ENCODE results near the gene CTU1.
A peak's percentile ranks its signal among the peaks of the same experiment; 100 is the strongest.
"Not testable (repeated sequence)": the region's sequence is repeated elsewhere in the genome, so short reads cannot be mapped to it uniquely, and the experiment has no call there.

Gene CTU1

DNA sequence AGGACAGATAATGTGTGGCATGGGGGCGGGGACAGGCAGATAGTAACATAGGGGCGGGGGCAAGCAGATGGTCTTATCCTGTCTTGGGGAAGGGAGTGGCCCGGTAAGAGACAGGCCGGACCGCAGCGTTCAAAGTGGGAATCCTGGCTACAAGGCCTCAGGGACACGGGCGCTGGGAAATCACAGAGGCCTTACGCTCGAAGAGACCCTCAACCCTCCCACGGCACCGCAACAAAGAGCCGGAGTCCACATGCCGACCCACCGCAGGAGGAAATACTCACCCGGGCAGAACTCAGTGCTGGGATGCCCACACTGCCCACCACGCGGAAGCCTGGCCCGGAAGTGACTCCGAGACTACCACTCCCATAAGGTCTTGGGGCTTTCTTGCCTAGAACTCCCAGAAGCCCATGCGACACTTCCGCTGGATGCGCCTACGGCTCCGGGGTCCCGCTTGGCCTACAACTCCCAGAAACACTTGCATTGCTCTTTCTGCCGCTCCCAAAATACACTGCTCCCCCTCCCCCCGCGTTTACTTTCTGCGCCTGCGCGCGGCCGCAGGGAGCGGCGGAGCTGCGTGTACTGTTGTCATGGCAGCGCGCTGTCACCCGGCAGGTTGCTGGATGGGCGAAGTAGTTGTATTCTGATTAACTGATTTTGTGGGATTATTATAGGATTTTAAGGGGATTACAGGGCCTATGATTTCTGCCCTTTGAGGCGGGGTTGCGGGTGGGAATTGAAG, at the start of gene CTU1:
CTU1 (minus strand) TSS at position 344 of the 739 bp plus-strand sequence. CDS start 3,840 bp downstream, outside the sequence.
- DNase-seq (ENCODE audit: low read depth, low spot score): peak; percentile 98
- peak within 1 kb of the TSS; percentile 45 for H3K27ac ChIP-seq

DNA sequence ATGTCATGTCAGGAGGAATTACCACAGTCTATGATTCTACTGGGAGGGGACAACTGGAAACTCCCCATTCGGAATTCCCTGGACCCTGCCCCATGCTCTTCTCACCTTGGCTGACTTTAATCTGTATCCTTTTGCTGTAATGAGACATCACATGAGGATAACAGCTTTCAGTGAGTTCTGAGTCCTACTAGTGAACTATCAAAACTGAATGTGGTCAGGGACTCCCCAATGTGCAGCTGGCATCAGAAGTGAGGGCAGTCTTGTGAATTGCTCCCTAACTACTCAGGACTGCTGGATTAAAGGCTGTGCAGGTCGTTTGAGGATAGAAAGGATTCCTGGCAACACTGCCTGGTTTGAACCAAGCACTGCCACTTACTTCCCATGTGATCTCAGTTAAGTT, 49.1 kb upstream of the CTU1 start:
- no peak for DNase-seq (ENCODE audit: low read depth, low spot score)
- H3K27ac ChIP-seq: no peak overlapping the region

DNA sequence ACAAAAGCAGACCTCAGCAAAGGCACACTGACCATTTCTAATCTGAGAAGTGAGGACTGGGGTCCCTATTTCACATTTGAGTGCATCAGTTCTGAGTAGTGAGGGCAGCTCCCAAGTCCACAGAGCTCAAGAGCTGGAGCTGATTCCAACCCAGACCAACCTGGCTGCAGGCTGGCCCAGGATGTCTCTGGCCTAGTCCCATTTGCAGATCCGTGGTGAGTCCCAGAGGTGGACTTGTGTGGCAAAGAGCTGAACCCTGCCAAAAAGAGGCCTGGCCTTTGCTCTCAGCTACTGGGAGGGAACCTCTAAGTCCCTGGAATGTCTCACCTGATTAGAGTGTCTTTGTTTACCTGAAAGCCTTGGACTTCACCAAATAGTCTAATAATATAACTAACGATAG, 48.5 kb upstream of the CTU1 start:
- DNase-seq (ENCODE audit: low read depth, low spot score): no peak
- no peak overlapping the region for H3K27ac ChIP-seq

DNA sequence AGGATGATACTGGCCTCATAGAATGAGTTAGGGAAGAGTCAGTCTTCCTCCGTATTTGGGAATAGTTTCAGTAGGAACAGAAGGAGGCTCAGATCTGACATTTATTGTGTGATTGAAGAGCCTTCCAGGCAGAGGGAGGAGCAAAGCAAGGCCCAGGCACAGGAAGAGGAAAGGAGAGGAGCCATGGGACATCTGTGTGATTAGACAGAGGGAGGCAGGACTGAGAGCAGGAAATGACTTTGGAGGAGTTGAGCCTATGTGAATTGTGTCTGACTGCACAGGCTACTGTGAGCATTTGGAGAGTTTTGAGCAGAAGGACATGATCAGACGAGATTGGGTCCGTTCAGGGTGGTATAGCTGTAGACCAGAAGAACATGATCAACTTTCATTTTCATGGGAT, 42.4 kb upstream of the CTU1 start:
- H3K27ac ChIP-seq: no peak overlapping the region
- no peak for DNase-seq (ENCODE audit: low read depth, low spot score)

DNA sequence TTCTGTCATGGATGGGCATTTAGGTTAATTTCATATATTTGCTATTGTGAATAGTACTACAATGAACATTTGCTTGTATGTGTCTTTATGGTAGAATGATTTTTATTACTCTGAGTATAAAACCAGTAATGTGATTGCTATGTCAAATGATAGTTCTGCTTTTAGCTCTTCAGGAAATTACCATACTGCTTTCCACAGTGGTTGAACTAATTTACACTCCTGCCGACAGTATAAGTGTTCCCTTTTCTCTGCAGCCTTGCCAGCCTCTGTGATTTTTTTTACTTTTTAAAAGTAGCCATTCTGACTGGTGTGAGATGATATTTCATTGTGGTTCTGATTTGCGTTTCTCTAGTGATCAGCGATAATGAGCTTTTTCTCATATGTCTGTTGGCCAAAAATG, 40.4 kb upstream of the CTU1 start:
- no peak overlapping the region for H3K27ac ChIP-seq
- DNase-seq (ENCODE audit: low read depth, low spot score): no peak

DNA sequence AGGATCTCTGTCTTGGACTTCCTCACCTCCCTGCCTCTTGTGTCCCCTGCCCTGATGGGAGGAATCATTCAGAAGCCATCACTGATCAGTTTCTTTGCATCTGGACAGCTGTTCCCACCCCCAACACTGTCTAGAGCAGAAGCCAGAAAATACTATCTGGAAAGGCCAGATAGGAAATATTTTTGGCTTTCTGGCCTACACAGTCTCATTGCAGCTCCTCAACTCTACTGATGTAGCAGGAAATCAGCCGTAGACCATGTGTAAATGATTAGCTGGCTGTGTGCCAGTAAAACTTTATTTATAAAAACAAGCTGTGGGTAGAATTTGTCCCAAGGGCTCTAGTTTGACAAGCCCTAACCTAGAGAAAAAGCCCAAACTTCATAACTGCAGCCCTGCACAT, 39.5 kb upstream of the CTU1 start:
- H3K27ac ChIP-seq: no peak overlapping the region
- no peak for DNase-seq (ENCODE audit: low read depth, low spot score)

DNA sequence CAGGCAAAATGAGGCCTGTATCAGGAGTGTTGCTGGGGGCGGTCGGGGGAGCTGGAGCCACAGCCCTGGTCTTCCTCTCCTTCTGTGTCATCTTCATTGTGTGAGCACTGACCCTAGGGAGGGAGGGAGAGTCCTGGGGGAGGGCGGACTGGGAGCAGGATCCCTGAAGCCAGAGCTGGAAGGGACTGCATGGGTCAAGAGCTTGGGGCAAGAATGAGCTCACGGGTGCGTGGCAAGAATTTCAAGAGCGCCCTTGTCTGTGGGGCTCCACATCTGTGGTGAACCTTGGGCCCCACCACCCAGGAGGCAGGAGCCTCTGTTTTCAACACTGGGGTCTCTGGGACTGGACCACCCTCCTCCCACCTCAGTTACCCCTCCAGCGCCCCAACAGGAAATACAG, 38.5 kb upstream of the CTU1 start:
- H3K27ac ChIP-seq: no peak overlapping the region
- DNase-seq (ENCODE audit: low read depth, low spot score): no peak

DNA sequence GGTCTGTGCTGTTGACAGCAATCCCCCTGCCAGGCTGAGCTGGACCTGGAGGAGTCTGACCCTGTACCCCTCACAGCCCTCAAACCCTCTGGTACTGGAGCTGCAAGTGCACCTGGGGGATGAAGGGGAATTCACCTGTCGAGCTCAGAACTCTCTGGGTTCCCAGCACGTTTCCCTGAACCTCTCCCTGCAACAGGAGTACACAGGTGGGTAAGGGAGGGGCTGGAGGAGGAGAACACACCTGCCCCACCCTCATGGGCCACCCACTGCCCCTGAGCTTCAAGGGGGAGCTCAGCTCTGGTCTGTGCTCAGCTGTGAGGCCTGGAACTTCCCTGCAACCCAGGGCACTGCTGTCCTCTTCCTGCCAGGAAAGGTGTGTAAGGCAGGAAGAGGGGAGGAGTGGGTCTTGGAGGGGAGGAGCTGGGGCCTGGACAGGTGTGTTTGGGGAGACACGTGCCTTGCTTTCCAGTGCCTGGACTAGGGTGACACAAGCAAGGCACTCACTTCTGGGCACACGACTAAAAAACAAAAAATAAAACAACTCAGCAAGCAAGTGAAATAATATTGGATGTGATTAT, 37.8 kb upstream of the CTU1 start:
- no peak for DNase-seq (ENCODE audit: low read depth, low spot score)
- H3K27ac ChIP-seq: no peak overlapping the region

DNA sequence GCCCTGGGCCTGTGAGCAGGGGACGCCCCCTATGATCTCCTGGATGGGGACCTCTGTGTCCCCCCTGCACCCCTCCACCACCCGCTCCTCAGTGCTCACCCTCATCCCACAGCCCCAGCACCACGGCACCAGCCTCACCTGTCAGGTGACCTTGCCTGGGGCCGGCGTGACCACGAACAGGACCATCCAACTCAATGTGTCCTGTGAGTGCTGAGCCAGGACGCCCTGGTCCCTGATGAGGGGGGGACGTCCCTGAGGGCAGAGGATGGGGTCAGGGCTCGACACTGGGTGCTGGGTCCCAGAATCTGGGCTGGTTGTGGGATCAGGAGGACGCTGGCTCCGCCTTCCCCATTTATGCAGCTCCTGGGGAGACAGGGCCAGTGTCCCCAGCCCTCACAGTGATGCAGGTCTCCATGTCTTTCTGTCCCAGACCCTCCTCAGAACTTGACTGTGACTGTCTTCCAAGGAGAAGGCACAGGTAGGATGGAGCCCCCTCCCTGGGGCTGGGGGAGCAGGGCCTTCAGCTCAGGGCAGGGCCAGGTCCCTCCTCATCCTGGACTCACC, 36.4 kb upstream of the CTU1 start:
- DNase-seq (ENCODE audit: low read depth, low spot score): no peak
- no peak overlapping the region for H3K27ac ChIP-seq

DNA sequence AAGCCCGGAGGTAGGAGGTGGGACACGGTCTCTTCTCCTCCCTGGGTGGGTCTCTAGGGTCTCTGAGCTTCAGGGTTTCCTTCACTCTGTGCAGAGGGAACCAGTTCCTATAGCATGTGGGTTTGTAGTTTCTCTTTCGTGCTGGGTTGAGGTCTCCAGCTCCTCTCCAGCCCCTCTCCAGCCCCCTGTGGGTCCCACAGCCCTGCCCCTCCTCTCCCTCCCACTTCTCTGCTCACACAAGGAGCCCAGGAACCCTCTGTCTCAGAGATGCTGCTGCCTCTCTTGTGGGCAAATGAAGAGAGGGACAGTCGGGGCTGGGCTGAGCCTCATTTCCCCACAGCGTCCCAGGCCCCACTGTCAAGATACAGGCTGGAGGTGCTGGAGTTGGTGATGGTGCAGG, 35.3 kb upstream of the CTU1 start:
- DNase-seq (ENCODE audit: low read depth, low spot score): no peak
- no peak overlapping the region for H3K27ac ChIP-seq

DNA sequence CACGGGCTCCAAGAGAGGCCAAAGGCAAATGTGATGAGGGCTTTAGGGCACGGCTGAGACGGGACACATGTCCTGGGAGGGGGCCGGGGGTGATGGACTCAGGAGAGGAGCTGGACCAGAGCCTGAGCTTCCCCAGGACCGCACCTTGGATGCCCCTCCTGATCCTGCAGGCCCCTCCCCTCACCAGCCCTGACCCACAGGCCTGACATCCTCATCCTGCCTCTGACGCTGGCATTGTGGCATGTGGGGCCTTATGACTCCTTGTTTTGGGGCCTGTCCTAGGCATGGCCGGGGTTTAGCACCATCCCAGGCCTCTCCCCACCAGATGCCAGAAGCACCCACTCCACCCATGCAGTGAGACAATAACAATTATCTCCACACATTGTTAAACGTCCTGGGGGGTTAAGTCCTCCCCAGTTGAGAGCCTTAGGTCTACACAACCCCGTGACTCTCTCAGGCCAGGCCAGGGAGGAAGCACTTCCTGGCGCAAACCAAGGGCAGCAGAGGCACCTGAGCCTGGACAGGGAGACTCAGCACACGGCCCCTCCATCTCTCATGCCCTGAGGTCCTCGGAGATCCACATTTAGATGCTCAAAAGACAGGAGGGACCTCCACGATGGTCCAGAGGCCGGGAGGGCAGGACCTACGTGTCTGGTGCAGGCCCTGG, 34.7 kb upstream of the CTU1 start:
- not testable (repeated sequence) for DNase-seq (ENCODE audit: low read depth, low spot score); H3K27ac ChIP-seq

DNA sequence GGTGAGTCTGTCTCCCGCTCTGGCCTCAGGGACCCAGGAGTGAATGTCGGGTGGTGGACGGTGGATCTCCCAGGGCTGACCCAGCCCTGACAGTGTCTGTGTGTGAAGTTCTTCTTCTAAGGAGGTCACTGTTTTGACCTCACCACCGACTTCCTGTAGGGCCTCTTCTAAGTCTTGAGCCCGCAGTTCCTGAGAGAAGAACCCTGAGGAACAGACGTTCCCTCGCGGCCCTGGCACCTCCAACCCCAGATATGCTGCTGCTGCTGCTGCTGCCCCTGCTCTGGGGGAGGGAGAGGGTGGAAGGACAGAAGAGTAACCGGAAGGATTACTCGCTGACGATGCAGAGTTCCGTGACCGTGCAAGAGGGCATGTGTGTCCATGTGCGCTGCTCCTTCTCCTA, 33.9 kb upstream of the CTU1 start, which contains the start of gene SIGLEC7:
SIGLEC7 (plus strand) TSS at position 183 of the 400 bp plus-strand sequence; CDS start at position 252, 69 bp downstream.
- no peak for DNase-seq (ENCODE audit: low read depth, low spot score)

DNA sequence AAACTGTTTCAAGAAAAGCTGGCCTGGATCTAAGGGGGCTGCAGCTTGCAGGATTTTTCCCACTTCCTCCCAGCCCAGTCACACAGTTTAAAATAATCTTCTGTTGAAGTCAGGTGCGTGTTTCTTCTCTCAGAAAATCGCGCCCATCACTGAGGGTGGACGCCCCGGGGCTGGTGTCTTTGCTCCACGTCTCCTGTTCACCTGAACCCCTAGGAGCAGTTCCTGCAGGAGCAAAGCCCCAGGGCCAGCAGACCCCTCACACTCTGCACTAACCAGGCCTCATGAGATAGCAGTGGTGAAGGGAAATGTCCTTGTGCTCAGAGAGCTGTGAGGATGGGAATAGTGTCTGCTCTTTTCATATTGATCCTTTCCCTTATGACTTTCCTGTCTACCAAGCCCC, 33.0 kb upstream of the CTU1 start:
- H3K27ac ChIP-seq: no peak overlapping the region
- DNase-seq (ENCODE audit: low read depth, low spot score): no peak

More for the DNA sequence above, 33.9 kb upstream of the CTU1 start, which contains the start of gene SIGLEC7:
- no peak within 1 kb of the TSS for H3K27ac ChIP-seq

DNA sequence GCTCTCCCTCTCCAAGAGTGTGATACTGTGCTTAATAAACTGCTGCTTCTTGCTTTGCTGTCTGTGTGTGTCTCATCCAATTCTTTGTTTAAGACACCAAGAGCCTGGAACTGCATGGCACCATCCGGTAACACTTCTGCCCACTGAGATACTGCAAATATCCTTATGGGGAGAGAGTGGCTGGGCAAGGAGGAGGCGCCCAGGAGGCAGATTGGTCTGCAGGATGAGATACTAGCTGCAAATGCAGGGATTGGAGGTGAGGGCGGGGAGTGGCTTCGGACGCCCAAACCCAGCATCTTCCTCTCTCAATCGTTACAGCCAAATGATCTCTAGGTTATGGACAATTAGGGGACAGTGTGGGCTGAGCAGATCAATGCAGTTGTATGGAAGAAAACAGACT, 32.2 kb upstream of the CTU1 start:
- no peak for DNase-seq (ENCODE audit: low read depth, low spot score)
- H3K27ac ChIP-seq: no peak overlapping the region

DNA sequence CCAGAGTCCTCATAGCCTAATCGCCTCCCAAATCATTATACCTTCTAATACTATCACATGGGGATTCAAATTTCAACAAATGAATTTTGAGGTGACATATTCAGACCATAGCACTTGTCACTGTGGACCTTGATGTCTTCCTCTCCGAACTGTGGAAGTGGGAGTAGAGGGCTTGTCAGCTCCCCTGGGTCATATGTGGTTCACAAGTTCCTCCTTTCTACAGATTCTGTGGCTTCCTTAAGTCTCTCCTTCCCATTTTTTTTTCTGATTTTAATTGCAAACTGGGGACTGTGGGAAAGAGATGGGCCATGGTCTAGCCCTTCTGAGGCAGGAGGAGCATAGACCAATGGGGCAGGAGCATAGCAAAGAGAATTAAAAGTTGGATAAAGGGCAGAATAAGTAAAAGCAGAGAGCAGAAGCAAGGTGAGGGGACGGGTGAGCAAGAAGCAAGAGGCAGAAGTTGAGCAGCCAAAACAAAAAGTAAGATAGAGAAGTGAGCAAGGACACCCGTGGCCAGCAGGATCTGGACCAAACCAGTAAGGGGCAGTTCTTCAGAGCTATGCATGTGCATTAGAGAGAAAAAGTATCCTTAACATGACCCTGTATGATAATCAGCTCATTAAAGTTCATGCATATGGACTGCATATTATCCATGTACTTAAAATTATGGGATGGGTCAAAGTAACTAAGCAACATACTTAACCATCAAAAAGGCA, 31.2 kb upstream of the CTU1 start:
- DNase-seq (ENCODE audit: low read depth, low spot score): no peak
- no peak overlapping the region for H3K27ac ChIP-seq

DNA sequence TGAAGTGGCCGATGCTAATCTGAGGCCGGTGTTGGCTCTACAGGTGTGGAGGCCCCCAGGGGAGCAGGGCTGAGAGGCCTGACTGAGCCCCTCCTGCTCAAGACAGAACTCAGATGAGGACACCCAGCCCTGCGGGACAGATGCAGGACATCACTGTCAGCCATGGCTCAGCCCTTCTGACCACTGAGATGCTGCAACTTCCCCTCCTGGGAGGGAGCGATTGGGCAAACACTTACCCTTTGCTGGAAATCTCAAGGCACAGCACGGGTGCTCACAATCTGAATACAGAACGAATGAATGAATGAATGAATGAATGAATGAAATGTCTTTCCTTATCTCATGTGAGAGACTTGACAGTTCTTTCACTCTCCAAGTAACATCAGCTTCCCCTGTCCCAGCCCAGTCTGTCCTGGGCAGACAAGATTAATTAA, 30.4 kb upstream of the CTU1 start:
- H3K27ac ChIP-seq: no peak overlapping the region
- DNase-seq (ENCODE audit: low read depth, low spot score): no peak

DNA sequence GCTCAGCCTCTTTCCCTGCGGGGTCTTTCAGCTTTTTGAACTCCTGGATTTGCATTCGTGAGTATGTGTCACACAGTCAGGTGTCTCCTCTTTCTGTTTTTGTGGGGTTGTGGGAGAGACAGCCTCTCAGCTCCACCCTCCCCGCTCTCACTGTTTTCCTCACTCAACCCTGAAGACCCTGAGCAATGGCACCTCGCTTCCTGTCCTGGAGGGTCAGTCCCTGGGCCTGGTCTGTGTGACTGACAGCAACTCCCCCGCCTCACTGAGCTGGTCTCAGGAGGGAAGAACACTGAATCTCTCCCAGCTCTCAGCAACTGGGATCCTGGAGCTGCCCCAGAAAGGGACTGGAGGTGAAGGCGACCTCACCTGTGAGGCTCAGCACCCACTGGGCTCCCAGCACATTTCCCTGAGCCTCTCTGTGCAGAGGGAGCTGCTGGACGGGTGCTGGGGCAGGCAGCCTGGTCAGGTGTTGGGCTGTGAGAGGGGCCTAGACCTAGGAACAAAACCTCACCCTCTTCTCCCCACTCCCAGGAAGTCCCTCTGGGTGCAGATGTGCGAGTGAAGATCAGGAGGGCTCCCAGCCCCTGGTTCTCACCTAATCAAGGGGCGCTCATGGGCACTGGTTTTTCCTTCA, 29.7 kb upstream of the CTU1 start:
- no peak overlapping the region for H3K27ac ChIP-seq
- no peak for DNase-seq (ENCODE audit: low read depth, low spot score)

DNA sequence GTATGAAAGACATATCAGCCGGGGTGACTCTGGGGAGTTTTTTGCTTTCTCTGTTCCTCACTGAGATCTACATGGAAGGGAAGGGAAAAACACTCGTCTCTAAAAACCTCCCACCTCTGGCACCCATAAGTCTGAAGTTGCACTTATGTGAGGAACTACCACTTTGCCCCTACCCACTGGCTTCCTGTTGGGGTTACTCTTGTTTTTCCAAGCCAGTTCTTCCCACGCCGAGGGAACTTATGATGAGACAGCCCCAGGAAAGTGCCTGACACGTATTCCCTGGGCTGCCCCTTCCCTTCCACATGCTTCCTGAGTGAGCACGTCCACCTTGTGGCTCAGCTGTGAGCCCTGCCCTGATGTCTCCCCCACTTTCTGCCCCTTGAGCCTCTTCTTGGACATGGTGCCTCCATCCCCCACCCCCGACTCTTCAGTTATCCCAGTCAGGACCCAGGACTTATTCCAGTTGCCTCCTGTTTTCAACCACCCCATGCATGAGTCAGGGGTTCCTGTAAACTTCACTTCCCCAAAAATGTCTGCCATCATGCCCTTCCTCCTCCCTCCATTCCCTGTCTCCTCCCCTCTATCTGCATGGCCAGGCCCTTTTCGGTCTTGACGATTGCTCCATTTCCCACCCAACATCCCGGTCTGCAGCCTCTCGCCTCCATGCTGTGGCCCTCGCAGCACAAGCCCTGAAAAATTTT, 28.8 kb upstream of the CTU1 start:
- H3K27ac ChIP-seq: no peak overlapping the region

DNA sequence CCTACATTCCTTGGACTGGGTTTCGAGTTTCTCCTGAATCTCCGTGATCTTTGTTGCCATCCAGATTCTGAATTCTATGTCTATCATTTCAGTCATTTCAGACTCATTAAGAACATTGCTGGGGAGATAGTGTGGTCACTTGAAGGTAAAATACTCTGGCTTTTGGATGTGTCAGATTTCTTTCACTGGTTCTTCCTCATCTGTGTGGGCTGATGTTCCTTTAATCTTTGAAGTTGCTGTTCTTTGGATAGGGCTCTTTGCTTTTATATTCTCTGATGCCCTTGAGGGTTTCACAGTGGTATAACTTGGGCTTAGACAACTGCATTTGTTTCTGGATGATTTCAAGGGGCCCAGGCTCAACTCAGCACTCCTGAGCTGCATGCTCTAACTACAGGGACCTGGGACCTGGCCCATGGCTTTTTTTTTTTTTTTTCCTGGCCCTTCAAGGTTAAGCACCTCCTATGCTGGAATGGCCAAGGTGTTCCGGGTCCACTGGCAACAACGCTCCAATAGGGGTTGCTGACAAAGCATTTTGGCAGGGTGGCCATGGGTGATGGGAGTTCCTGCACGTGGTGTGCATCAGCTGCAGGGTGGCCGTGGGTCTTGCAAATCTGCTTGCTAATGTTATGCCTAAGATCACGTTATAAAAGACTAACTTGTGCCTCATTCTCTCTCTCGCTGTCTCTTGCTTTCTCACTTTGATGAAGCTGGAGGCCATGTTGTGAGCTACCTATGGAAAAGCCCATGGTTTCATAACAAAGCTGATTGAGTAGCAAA, 28.0 kb upstream of the CTU1 start:
- H3K27ac ChIP-seq: no peak overlapping the region
- DNase-seq (ENCODE audit: low read depth, low spot score): no peak

More for the DNA sequence above, 28.8 kb upstream of the CTU1 start:
- DNase-seq (ENCODE audit: low read depth, low spot score): no peak
